ENCODE data around the gene HIRA.

DNA sequence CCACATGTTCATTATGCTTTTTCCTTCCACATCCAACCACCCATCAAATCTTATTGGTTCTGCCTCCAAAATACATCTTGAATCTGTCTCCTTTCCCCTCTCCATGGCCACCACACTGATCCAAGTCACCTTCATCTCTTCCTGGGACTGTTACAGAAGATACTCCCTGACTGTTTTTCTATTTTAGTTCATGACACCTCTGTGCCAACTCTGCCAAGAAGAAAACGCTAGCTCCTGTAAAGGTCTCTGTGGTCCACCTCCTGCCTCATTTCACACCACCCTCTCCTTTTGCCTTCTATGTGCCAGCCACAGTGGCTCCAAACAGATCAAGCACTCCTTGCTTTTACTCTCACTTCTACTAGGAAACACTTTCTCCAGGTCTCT, 81.1 kb downstream of the HIRA start:
- TF ChIP-seq, protein P1, sequence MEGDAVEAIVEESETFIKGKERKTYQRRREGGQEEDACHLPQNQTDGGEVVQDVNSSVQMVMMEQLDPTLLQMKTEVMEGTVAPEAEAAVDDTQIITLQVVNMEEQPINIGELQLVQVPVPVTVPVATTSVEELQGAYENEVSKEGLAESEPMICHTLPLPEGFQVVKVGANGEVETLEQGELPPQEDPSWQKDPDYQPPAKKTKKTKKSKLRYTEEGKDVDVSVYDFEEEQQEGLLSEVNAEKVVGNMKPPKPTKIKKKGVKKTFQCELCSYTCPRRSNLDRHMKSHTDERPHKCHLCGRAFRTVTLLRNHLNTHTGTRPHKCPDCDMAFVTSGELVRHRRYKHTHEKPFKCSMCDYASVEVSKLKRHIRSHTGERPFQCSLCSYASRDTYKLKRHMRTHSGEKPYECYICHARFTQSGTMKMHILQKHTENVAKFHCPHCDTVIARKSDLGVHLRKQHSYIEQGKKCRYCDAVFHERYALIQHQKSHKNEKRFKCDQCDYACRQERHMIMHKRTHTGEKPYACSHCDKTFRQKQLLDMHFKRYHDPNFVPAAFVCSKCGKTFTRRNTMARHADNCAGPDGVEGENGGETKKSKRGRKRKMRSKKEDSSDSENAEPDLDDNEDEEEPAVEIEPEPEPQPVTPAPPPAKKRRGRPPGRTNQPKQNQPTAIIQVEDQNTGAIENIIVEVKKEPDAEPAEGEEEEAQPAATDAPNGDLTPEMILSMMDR (IDR thresholded peaks at IDR 0.05; ENCODE audit: poor library complexity, severe bottlenecking), result no peak
- no peak for TF ChIP-seq EP300 (conservative IDR thresholded peaks at IDR 0.05; ENCODE audit: poor library complexity, severe bottlenecking)
- no peak for TF ChIP-seq POLR2AphosphoS5 (IDR thresholded peaks at IDR 0.05)

Measured in neural cell (in vitro differentiated cells).